Cardiac muscle cell (in vitro differentiated cells and primary cell): ENCODE data around the gene RBL1. TPM values are rescaled to one million over a fixed set of nuclear protein-coding genes. Genes with fewer than 3 reads are reported as not detected.
"Not testable (repeated sequence)": the region's sequence is repeated elsewhere in the genome, so short reads cannot be mapped to it uniquely, and the experiment has no call there.

Source experiments
- DNase-seq, 2 donors: peaks; one replicate each; pipeline versions ENCODE4 v3.0.0 to v3.0.0-alpha.2; 2010 to 2017; ENCODE audit warnings: low read depth in 1 of 2, low spot score in 1 of 2
- H3K27ac ChIP-seq: fragments of 200-600 bp; sonication (generic); 2 replicates; pipeline ENCODE4 v1.5.1; 2016
- H3K27me3 ChIP-seq: fragments of 200-600 bp; sonication (generic); 2 replicates; pipeline ENCODE4 v1.6.0; 2016; ENCODE audit warnings: control low read depth
- H3K36me3 ChIP-seq: fragments of 200-600 bp; sonication (generic); 2 replicates; pipeline ENCODE4 v1.5.1; 2016; ENCODE audit warnings: control low read depth
- H3K4me1 ChIP-seq: fragments of 200-600 bp; sonication (generic); 2 replicates; pipeline ENCODE4 v1.8.1; 2017; ENCODE audit warnings: low read depth, mild to moderate bottlenecking, mixed run types
- H3K4me3 ChIP-seq: fragments of 200-600 bp; sonication (generic); 2 replicates; pipeline ENCODE4 v1.5.1; 2016; ENCODE audit warnings: mild to moderate bottlenecking
- H3K9me3 ChIP-seq: fragments of 200-600 bp; sonication (generic); 2 replicates; pipeline ENCODE4 v1.5.1; 2017; ENCODE audit warnings: low read depth, mild to moderate bottlenecking, control low read depth
- CTCF ChIP-seq: IDR thresholded peaks from 2 replicates; pipeline ENCODE4 v1.5.1; 2012; ENCODE audit warnings: low read depth, mild to moderate bottlenecking, low read length
- polyA plus RNA-seq: library from polyadenylated mRNA; unstranded; fragments of >200 nt; fragmentation: Nextera tagmentation; extraction: Ambion mirVana; gene quantifications from 2 replicates; pipeline ENCODE4 v1.2.1, GENCODE V29; 2016
- total RNA-seq: library from RNA; depleted of rRNA; stranded (reverse); fragments of >200 nt; gene quantifications from 2 replicates; pipeline ENCODE4 v1.2.3, GENCODE V29; 2016

The RBL1 gene
- total and polyA plus RNA-seq, 2 experiments from 2014 or later, result 3.1 to 4.9 TPM

- Histone ChIP-seq H3K27me3 (no peaks in the 10 kb centered on the region), H3K36me3 (no peaks in the 10 kb centered on the region), H3K4me3 (no peak overlapping the region), H3K9me3 (no peaks in the 10 kb centered on the region), H3K4me1 (no peaks in the 10 kb centered on the region), H3K27ac (no peak overlapping the region)
- DNase-seq, result no peak
- no peak for TF ChIP-seq CTCF
Observed at GRCh38 chr20:37075932-37076685, 19.7 kb downstream of the RBL1 start.

GRCh38 chr20:37072293-37073196 is 23.3 kb downstream of the RBL1 start:
- Histone ChIP-seq H3K9me3 (no peaks in the 10 kb centered on the region), H3K4me1 (no peaks in the 10 kb centered on the region), H3K4me3 (no peak overlapping the region), H3K27me3 (no peaks in the 10 kb centered on the region), H3K36me3 (no peaks in the 10 kb centered on the region), H3K27ac (no peak overlapping the region)
- no peak for TF ChIP-seq CTCF
- no peak for DNase-seq

- H3K4me1 ChIP-seq, result no peaks in the 10 kb centered on the region
- no peaks in the 10 kb centered on the region for H3K9me3 ChIP-seq
- TF ChIP-seq CTCF, result no peak
- DNase-seq, result peak in 1 of 2 donors; percentile 23
- no peak overlapping the region for H3K27ac ChIP-seq
- no peaks in the 10 kb centered on the region for H3K36me3 ChIP-seq
- no peak overlapping the region for H3K4me3 ChIP-seq
- no peaks in the 10 kb centered on the region for H3K27me3 ChIP-seq
Observed at GRCh38 chr20:37071481-37071911, 24.3 kb downstream of the RBL1 start.

- H3K4me1 ChIP-seq, H3K36me3 ChIP-seq, H3K27me3 ChIP-seq, DNase-seq, H3K9me3 ChIP-seq, H3K27ac ChIP-seq, H3K4me3 ChIP-seq: not testable (repeated sequence)
Observed at GRCh38 chr20:37069563-37069962, 26.2 kb downstream of the RBL1 start.

- H3K36me3 ChIP-seq, result peaks cover 7% of the 10 kb centered on the region
- no peaks in the 10 kb centered on the region for H3K9me3 ChIP-seq
- no peak for TF ChIP-seq CTCF
- H3K4me3 ChIP-seq, result no peak overlapping the region
- no peaks in the 10 kb centered on the region for H3K4me1 ChIP-seq
- H3K27ac ChIP-seq, result no peak overlapping the region
- H3K27me3 ChIP-seq, result no peaks in the 10 kb centered on the region
- DNase-seq, result peak in 1 of 2 donors; percentile 9
Observed at GRCh38 chr20:37066168-37066567, 29.6 kb downstream of the RBL1 start.

GRCh38 chr20:37055276-37055675 is 40.5 kb downstream of the RBL1 start:
- H3K4me1 ChIP-seq, result no peaks in the 10 kb centered on the region
- H3K36me3 ChIP-seq, result peaks cover 17% of the 10 kb centered on the region
- H3K4me3 ChIP-seq, result no peak overlapping the region
- no peaks in the 10 kb centered on the region for H3K27me3 ChIP-seq
- H3K9me3 ChIP-seq, result no peaks in the 10 kb centered on the region
- no peak for TF ChIP-seq CTCF
- DNase-seq, result no peak
- no peak overlapping the region for H3K27ac ChIP-seq
